ENCODE measurements around the gene UQCR10.
"Not testable (repeated sequence)": the region's sequence is repeated elsewhere in the genome, so short reads cannot be mapped to it uniquely, and the experiment has no call there.

The UQCR10 gene

DNA sequence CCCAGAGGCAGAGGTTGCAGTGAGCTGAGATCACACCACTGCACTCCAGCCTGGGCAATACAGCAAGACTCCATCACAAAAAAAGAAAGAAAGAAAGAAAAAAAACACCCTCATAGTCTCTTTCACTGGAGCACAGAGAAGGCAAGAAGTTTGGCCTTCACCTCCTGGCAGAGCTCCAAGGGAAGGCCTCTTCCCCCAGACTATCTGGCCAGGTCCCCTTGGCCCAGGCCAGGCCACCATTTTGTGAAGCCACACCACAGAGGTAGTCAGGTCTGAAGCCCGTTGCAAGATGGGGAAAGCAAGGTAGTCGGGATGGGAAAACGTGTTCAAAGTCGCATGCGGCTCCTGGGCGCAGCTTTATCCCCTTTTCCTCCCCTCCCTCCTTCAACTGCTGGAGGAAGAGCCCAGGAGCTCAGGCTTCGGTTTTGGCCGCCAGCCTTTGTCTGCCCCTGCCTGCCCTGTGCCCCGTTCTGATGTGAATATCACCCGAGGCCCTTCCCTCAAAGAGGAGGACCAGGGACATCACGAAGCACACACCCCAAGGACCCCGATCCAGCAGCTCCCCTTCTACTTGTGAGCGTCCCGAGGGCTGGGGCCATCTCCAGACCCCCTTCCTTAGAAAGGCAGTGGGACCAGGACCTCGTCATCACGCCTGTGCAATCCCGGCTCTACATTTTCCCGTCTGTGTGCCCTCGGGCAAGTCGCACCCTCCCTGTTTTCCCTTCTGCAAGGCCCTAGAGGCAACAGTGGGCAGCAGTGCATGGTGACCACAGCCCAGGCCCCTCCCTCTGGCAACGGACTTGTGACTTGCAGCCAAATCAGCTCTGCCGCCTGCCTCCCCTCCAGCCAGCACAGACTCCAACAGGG lies 29.7 kb upstream of the UQCR10 start:
- DNase-seq (ENCODE audit: low read depth, low spot score) = peak; percentile 74

DNA sequence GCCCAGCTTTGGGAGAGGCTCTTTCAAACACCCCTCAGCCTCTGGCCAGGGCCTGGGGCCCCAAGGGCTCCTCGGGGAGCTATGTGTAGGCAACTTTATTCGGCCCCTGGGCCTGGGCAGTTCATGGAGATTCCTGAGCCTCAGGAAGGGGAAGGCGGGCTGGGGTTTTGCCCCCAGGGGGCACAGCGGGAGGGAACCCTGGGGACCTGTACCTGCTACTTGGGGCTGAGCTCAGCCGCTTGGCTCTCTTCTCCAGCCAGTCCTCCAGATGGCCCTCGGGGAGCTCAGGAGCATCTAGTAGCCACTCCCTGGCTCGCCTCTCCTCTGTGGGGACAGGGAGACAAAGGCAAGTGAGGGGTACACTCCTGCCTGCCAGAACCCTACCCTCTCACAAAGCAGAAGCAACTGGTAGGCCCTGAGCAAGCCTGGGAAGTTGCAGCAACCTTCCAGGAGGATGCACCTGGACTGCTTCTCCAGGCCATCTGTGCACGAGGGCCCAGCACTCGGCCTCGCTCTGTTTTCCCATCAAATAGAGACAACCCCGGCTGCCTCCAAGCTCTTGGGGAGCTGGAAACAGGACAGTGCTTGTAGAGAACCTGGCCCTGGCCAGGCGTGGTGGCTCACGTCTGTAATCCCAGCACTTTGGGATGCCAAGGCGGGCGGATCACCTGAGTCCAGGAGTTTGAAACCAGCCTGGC lies 28.9 kb upstream of the UQCR10 start:
- DNase-seq (ENCODE audit: low read depth, low spot score) = no peak

DNA sequence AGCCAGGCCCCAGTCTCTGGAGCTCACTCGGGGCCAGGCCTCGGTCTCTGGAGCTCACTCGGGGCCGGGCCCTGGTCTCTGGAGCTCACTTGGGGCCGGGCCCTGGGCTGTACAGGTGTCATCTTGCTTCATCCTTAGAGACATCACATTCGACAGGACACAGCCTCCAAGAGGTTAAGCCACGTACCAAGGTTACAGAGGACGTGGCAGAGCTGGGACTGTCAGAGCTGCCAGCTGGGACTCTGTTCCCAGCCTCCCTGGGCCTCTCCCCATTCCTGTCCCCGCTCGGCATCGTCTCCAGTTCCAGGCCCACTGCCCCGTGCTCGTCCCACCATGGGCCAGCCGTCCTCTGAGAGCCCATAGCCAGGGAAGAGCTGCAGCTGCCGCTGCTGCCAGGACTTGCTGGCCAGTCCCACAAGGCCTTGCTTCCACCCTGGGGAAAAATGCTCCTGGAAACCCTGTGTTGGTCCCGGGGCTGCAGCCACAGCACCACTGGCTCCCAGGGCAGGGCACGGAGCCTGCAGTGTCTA lies 27.8 kb upstream of the UQCR10 start:
- DNase-seq (ENCODE audit: low read depth, low spot score) = no peak

DNA sequence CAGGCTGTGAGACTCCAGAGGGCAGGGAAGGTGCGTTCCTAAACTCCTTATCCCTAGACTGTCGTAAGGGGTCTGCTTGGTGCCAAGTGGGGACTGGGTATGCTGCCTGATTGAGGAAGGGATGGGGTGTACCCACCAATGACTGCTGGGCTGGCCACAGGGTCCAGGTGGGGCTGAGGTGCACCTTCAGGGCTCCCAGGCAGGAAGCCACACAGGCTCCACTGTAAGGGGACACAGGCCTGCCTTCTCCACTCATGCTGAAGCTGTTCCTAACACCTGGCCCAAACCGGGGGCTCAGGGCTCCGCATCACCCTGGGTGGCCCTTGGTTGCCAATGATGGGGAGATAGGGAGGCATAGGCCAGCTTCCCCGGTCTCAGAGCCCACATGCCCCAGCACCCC lies 27.0 kb upstream of the UQCR10 start:
- DNase-seq (ENCODE audit: low read depth, low spot score) = no peak

DNA sequence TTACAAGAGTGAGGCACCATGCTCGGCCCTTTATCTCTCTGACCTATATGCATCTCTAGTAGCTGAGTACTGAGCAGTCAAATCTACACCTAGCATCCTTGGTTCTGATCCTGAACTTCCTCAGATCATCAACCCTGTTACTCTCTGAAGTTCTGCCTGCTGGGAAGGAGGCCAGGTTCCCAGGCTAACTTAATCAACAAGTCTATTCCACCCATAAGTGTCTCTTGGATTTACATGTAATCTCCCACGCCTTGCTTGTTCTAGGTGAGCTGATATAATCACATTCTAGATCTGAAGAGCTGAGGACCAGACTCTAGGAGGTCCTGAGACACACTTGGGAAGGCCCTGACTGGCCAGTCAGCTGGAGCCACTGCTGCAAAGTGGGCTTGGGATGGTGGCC lies 25.2 kb upstream of the UQCR10 start:
- no peak for DNase-seq (ENCODE audit: low read depth, low spot score)

DNA sequence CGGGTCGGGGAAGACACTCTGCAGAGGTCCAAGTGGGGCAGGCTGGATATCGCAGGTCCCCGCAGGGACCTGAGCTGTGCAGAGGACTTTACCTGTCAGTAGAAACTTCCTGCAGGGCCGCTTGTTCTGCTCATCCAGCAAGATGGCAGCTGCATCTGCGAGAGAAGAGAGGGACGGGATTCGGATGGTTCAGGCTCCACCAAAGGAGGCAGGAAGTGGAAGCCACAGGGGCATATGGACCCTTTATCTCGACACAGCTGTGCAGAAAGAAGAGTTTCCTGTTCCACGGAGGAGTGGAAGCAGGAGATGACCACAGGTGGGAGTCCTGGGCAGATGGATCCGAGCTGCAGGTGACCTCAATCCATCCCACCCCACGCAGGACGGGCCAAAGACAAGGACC lies 24.8 kb upstream of the UQCR10 start:
- no peak for DNase-seq (ENCODE audit: low read depth, low spot score)

DNA sequence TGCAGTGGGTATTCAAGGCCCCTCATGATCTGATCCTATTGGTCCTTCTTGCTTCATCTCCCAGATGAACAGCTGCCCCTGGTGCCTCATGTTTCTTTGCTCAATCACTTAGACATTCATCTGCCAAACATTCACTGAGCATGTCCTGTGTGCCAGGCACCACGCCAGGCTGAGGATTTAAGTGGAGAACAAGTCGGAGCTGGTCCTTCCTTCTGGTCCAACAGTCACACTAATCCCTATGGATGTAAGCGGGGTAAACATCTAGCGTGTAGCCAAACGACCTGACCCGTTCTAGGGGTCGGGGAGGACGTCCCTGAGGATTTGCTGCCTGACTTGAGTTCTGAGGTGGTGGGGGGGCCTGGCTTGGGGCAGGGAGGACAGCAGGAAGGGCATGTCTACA lies 22.3 kb upstream of the UQCR10 start:
- peak; percentile 70 for DNase-seq (ENCODE audit: low read depth, low spot score)

DNA sequence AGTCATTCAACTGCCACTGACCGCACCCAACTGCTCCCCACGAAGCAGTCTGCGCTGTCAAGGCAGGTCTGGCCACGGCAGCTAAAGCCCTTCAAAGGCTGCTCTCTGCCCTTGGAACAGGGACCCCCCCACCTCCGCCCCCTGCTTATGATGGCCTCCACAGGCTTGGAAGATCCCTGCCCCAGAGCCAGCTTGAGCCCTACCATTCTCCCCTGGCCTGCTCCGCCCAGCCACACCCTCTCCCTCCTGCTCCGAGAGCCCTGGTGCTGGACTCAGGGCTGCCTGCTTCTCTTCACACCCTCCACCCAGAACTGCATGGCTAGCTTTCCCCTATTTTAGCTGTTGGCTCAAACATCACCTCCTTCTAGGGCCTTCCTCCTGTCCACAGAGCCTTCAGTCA lies 19.3 kb upstream of the UQCR10 start:
- DNase-seq (ENCODE audit: low read depth, low spot score) = no peak

DNA sequence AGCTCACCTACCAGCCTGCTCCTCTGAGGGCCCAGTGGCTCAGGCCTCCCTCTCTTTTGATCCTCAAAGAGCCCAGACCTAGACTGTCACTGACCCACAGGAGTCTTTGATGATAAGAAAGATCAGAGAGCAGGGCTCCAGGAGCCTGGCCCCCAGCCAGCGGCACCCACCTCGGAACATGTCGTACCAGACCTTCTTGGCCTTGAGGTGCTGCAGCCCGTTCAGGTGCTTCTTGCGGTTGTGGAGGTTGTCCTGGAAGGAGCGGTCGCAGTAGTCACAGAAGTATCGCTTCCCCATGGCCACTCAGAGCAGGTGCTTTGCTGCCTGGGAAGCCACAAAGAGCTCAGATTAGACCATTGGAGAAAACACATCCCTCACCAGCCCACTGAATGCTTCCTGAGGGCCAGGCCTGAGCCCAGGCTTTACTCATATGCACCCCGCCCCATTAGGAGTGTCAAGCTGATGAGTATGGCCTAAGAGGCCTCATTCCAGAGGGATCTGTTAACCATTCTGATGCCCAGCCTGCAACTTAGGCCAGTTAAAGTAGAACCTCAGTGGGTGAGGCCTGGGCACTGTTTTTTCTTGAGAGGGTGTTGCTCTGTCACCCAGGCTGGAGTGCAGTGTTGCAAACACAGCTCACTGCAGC lies 18.8 kb upstream of the UQCR10 start:
- DNase-seq (ENCODE audit: low read depth, low spot score) = no peak

DNA sequence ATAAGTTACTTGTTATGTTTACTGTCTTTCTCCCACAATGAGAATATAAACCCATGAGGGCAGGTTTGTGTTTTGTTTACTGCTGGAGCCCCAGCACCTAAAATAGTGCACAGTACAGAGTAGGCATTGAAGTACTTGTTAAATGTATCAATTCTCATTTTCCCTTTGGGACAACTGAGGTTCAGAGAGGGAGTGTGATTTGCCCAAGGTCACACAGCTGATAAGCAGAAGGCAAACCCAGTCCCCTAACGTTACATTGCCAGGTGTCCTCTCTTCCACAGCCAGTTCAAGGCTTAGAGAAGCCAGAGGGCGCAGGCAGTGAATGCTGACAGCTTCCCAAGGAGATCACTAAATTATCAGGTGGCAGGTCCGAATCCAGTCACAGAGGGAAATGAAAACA lies 17.1 kb upstream of the UQCR10 start:
- DNase-seq (ENCODE audit: low read depth, low spot score) = no peak

DNA sequence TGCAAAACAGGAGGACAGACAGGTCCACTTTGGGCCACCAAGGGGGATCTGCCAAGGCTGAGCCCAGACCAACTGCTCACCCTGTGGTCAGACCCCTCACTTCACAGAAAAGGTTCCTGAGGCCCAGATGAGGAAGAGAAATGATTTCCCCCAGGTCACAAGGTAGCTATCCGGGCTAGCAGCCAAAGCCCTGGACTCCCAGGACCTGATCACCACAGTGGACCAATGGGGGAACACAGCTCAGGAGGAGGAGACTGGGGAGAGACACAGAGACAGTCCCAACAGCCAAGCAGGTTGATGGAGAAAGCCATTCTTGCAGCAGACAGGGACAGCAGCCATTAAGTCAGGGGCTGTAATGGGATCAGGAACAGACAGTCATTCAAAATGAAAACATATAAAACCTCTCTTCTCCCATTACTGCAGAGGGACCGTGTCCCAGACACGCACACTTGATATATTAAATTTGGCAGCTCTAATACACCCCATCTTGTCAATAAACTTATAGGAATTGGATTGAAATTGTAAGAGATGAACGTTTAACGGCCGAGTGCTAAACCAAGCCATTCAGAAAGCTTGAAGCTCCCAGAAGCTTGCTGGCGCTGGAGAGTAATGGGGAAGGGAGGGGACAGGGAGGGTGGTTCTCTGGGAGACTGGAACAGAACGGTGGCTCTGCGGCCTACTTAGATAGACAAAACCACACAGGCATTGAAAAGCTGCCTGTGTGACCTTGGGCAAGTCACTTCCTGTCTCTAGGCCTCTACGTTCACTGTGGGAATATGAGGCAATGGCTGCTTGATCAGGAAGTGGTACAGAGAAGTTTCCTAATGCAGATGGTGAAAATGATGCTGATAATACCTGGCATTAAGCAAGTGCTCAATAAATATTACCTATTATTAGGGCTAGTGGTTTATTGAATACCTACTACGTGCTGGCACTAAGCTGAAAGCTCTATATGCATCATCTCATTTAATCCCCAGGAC lies 16.3 kb upstream of the UQCR10 start:
- no peak for DNase-seq (ENCODE audit: low read depth, low spot score)

DNA sequence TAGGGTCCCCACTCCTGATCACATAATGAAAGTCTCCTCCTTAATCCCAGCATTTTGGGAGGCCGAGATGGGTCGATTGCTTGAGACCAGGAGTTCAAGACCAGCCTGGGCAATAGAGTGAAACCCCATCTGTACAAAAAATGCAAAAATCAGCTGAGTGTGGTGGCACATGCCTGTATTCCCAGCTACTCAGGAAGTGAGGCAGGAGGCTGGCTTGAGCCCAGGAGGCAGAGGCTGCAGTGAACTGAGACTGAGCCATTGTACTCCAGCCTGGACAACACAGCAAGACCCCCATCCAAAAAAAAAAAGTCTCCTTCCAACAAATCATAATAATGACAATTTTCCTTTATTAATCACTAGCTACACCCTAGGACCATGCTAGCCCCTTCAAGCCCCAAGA lies 15.5 kb upstream of the UQCR10 start:
- DNase-seq (ENCODE audit: low read depth, low spot score) = no peak

DNA sequence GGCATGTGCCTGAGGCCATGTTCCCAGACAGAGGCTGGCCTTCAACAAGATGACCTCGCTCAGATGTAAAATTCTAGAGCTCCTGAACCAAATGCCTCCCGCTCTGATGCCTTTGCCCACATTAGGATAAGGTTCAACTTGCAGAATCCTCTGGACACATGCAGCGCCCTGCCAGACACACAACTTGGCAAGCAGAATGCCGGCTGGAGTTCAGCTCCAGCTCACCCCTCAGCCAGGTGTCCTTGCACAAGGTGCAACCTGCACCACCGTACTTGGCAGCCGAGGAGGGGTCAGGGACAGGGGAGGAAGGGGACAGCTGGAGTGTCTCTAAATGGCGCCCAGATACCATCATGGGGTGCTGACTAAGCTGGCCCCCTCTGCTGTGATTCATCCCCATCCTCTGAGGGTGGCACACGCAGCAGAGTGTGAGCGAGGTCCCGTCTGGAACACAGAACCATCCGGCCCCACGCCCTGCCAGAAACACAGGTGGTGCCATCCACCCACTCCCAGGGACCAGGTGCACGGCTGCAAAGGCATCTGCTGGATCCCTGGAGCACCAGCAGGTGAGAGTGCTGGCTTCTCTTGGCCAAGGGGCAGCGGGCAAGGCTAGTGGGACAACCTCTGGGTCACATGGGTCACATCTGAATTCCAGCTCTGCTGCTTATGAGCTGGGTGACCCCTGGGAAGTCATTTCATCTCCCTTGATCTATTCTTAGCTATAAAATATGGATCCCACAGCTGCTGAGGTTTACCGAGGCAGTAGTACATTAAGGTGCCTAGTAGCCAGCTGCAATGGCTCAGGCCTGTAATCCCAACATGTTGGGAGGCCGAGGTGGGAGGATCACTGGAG lies 13.1 kb upstream of the UQCR10 start:
- DNase-seq (ENCODE audit: low read depth, low spot score) = no peak

DNA sequence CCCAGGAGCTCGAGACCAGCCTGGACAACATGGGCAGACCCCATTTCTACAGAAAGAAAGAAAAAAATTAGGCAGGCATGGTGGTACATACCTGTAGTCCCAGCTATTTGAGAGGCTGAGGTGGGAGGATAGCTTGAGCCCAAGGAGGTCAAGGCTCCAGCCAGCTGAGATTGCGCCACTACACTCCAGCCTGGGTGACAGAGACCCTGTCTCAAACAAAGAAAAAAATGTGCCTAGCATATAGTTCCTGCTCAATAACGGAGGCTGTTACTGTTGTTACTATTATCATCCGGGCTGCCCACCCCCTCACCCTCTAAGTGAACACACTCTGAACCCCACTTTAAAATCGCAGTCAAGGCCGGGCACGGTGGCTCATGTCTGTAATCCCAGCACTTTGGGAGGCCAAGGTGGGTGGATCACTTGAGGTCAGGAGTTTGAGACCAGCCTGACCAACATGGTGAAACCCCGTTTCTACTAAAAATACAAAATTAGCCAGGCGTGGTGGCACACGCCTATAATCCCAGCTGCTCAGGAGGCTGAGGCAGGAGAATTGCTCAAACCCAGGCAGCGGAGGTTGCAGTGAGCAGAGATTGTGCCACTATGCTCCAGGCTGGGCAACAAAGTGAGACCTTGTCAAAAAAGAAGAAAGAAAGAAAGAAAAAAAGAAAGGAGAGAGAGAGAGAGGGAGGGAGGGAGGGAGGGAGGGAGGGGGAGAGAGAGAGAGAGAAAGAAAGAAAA lies 12.3 kb upstream of the UQCR10 start:
- DNase-seq (ENCODE audit: low read depth, low spot score) = not testable (repeated sequence)

DNA sequence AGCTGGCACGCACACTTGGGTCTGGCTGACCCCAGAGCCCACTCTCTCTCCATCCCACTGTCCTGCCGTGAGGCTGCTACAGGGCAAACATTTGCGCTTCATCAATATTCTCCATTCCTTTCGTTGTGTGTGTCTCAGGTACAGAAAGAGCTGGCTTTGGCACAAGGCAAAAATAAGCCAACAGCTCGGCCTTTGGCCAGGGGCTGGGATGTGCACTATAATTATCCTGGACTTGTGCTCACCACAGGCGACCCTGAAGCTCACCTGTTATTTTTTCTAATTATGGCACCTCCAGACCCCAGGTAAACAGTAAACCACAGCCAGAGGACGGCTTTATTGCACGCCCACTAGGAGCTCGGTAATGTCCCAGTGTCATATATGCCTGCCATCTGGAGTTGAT lies 11.3 kb upstream of the UQCR10 start:
- no peak for DNase-seq (ENCODE audit: low read depth, low spot score)

DNA sequence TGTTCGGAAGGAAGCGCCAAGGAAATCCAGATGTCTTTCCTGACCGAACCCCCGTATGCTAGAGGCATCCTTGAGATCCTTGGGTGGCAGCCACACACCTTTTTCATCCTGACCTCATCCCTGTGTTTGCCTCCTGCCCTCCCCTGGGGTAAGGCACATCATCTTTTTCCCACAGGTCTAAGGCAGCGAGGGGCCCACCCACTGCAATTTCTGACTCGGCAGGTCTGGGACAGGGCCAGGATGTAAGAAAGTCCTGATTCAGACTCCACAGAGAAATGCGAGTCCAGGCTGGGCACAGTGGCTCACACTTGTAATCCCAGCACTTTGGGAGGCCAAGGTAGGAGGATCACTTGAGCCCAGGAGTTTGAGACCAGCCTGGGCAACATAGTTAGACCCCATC lies 10.8 kb upstream of the UQCR10 start:
- DNase-seq (ENCODE audit: low read depth, low spot score) = no peak

DNA sequence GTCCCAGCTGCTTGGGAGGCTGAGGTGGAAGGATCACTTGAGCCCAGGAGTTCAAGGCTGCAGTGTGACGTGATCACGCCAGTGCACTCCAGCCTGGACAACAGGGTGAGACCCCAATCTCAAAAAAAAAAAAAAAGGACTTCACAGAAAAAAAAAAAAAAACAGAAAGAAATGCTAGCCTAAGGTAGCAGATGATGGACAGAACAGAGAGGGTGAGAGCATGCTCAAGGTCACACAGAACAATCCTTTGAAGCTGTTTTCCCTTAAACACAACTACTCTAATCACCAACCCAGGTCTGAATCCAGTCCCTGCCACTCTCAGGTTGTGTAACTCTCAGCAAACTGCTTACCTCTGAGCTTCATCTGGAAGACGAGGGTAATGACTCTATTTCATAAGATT lies 10.1 kb upstream of the UQCR10 start:
- no peak for DNase-seq (ENCODE audit: low read depth, low spot score)

DNA sequence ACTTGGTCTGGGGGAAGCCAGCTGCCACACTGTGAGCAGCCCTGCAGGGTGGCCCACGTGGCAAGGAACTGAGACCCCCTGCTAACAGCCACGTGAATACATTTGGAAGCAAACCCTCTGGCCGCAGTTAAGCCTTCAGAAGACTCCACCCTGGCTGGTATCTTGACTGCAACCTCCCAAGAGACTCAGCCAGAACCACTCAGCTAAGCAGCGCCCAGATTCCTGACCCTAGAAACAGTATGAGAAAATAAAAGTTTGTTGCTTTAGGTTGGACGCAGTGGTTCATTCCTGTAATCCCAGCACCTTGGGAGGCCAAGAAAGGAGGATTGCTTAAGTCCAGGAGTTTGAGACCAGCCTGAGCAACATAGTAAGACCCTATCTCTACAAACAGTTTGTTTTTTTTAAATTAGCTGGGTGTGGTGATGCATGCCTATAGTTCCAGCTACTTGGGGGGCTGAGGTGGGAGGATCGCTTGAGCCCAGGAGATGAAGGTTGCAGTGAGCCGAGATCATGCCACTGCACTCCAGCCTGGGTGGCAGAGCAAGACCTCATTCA lies 9.0 kb upstream of the UQCR10 start:
- DNase-seq (ENCODE audit: low read depth, low spot score) = no peak

DNA sequence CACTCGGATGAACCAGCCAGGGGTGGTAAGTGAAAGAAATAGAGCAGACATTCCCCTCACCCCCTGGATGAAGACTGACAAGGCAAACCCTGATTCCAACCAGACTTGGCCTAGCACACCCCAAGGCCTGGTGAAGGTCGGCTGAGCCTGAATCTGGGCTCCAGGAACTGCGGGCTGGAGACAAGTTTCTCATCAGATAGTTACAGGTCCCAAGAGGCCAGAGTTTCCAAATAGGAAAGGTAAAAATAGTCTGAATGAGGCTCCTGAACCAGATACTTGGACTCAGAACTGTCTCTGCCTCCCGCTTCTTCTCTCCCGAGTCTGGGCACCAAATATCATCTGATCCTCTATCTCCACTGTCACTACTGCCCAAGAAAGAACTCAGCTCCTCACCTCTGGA lies 8.2 kb upstream of the UQCR10 start:
- no peak for DNase-seq (ENCODE audit: low read depth, low spot score)
